ENCODE results near the gene ITGB6.
"Not testable (repeated sequence)": the region's sequence is repeated elsewhere in the genome, so short reads cannot be mapped to it uniquely, and the experiment has no call there.

Gene ITGB6

GRCh38 chr2:160180690-160181089, 19.4 kb downstream of the ITGB6 start:
- not testable (repeated sequence) for DNase-seq (ENCODE audit: low spot score in 2 of 2); H3K4me1 Mint-ChIP-seq; H3K27ac Mint-ChIP-seq; H3K4me3 Mint-ChIP-seq; H3K27me3 Mint-ChIP-seq; ATAC-seq (ENCODE audit: low read depth); H3K9me3 Mint-ChIP-seq; H3K36me3 Mint-ChIP-seq

GRCh38 chr2:160180172-160180571, 19.9 kb downstream of the ITGB6 start:
- H3K36me3 Mint-ChIP-seq = peaks cover under 1% of the 10 kb centered on the region
- H3K4me1 Mint-ChIP-seq = no peaks in the 10 kb centered on the region
- ATAC-seq (ENCODE audit: low read depth) (no peak), DNase-seq (ENCODE audit: low spot score in 2 of 2) (no peak)
- H3K27ac Mint-ChIP-seq = no peak overlapping the region
- peaks cover 3% of the 10 kb centered on the region for H3K27me3 Mint-ChIP-seq
- no peak overlapping the region for H3K4me3 Mint-ChIP-seq
- H3K9me3 Mint-ChIP-seq = peaks cover 2% of the 10 kb centered on the region

GRCh38 chr2:160175169-160176134, 24.6 kb downstream of the ITGB6 start:
- no peak for ATAC-seq (ENCODE audit: low read depth)
- no peaks in the 10 kb centered on the region for H3K27me3 Mint-ChIP-seq
- H3K36me3 Mint-ChIP-seq = no peaks in the 10 kb centered on the region
- H3K9me3 Mint-ChIP-seq = no peaks in the 10 kb centered on the region
- no peaks in the 10 kb centered on the region for H3K4me1 Mint-ChIP-seq
- H3K27ac Mint-ChIP-seq = no peak overlapping the region
- no peak for DNase-seq (ENCODE audit: low spot score in 2 of 2)
- H3K4me3 Mint-ChIP-seq = no peak overlapping the region

GRCh38 chr2:160174322-160174721, 25.8 kb downstream of the ITGB6 start:
- no peaks in the 10 kb centered on the region for H3K27me3 Mint-ChIP-seq
- no peak for ATAC-seq (ENCODE audit: low read depth)
- no peaks in the 10 kb centered on the region for H3K9me3 Mint-ChIP-seq
- H3K27ac Mint-ChIP-seq = no peak overlapping the region
- DNase-seq (ENCODE audit: low spot score in 2 of 2) = no peak
- no peaks in the 10 kb centered on the region for H3K4me1 Mint-ChIP-seq
- no peaks in the 10 kb centered on the region for H3K36me3 Mint-ChIP-seq
- no peak overlapping the region for H3K4me3 Mint-ChIP-seq

GRCh38 chr2:160169988-160170387, 30.1 kb downstream of the ITGB6 start:
- no peak overlapping the region for H3K4me3 Mint-ChIP-seq
- H3K27ac Mint-ChIP-seq = no peak overlapping the region
- no peaks in the 10 kb centered on the region for H3K27me3 Mint-ChIP-seq
- no peaks in the 10 kb centered on the region for H3K4me1 Mint-ChIP-seq
- no peaks in the 10 kb centered on the region for H3K36me3 Mint-ChIP-seq
- no peak for ATAC-seq (ENCODE audit: low read depth)
- no peak for DNase-seq (ENCODE audit: low spot score in 2 of 2)
- no peaks in the 10 kb centered on the region for H3K9me3 Mint-ChIP-seq

GRCh38 chr2:160169471-160169870, 30.6 kb downstream of the ITGB6 start:
- ATAC-seq (ENCODE audit: low read depth) (no peak), DNase-seq (ENCODE audit: low spot score in 2 of 2) (no peak)
- no peak overlapping the region for H3K27ac Mint-ChIP-seq
- no peaks in the 10 kb centered on the region for H3K27me3 Mint-ChIP-seq
- H3K4me3 Mint-ChIP-seq = no peak overlapping the region
- no peaks in the 10 kb centered on the region for H3K4me1 Mint-ChIP-seq
- H3K36me3 Mint-ChIP-seq = no peaks in the 10 kb centered on the region
- no peaks in the 10 kb centered on the region for H3K9me3 Mint-ChIP-seq

GRCh38 chr2:160168878-160169277, 31.2 kb downstream of the ITGB6 start:
- Mint-ChIP-seq H3K4me1 (no peaks in the 10 kb centered on the region), H3K4me3 (no peak overlapping the region), H3K36me3 (no peaks in the 10 kb centered on the region), H3K27me3 (no peaks in the 10 kb centered on the region), H3K9me3 (no peaks in the 10 kb centered on the region), H3K27ac (no peak overlapping the region)
- no peak for ATAC-seq (ENCODE audit: low read depth)
- no peak for DNase-seq (ENCODE audit: low spot score in 2 of 2)

GRCh38 chr2:160167089-160167740, 32.9 kb downstream of the ITGB6 start:
- no peak for DNase-seq (ENCODE audit: low spot score in 2 of 2)
- no peaks in the 10 kb centered on the region for H3K9me3 Mint-ChIP-seq

GRCh38 chr2:160165996-160166395, 34.1 kb downstream of the ITGB6 start:
- DNase-seq (ENCODE audit: low spot score in 2 of 2) (no peak), ATAC-seq (ENCODE audit: low read depth) (no peak)
- H3K27ac Mint-ChIP-seq = no peak overlapping the region
- no peaks in the 10 kb centered on the region for H3K4me1 Mint-ChIP-seq
- H3K4me3 Mint-ChIP-seq = no peak overlapping the region
- H3K36me3 Mint-ChIP-seq = no peaks in the 10 kb centered on the region
- no peaks in the 10 kb centered on the region for H3K9me3 Mint-ChIP-seq
- peaks cover 6% of the 10 kb centered on the region for H3K27me3 Mint-ChIP-seq

More at GRCh38 chr2:160167089-160167740, 32.9 kb downstream of the ITGB6 start:
- Mint-ChIP-seq H3K4me3 (no peak overlapping the region), H3K4me1 (no peaks in the 10 kb centered on the region), H3K27me3 (peaks cover 2% of the 10 kb centered on the region), H3K27ac (no peak overlapping the region), H3K36me3 (no peaks in the 10 kb centered on the region)
- ATAC-seq (ENCODE audit: low read depth) = no peak

GRCh38 chr2:160165081-160165480, 35.0 kb downstream of the ITGB6 start:
- Mint-ChIP-seq H3K4me3 (no peak overlapping the region), H3K27me3 (peaks cover 8% of the 10 kb centered on the region), H3K4me1 (no peaks in the 10 kb centered on the region), H3K9me3 (no peaks in the 10 kb centered on the region), H3K36me3 (no peaks in the 10 kb centered on the region), H3K27ac (no peak overlapping the region)
- DNase-seq (ENCODE audit: low spot score in 2 of 2) = no peak
- ATAC-seq (ENCODE audit: low read depth) = no peak

GRCh38 chr2:160157861-160158829, 41.9 kb downstream of the ITGB6 start:
- no peak for DNase-seq (ENCODE audit: low spot score in 2 of 2)

GRCh38 chr2:160156665-160157064, 43.4 kb downstream of the ITGB6 start:
- no peak for DNase-seq (ENCODE audit: low spot score in 2 of 2)
- Mint-ChIP-seq H3K36me3 (no peaks in the 10 kb centered on the region), H3K4me3 (no peak overlapping the region), H3K4me1 (no peaks in the 10 kb centered on the region), H3K27me3 (peaks cover 8% of the 10 kb centered on the region), H3K9me3 (peaks cover 4% of the 10 kb centered on the region), H3K27ac (no peak overlapping the region)
- ATAC-seq (ENCODE audit: low read depth) = no peak

More at GRCh38 chr2:160157861-160158829, 41.9 kb downstream of the ITGB6 start:
- Mint-ChIP-seq H3K9me3 (peaks cover 4% of the 10 kb centered on the region), H3K27ac (no peak overlapping the region), H3K36me3 (no peaks in the 10 kb centered on the region), H3K4me3 (no peak overlapping the region), H3K4me1 (no peaks in the 10 kb centered on the region), H3K27me3 (peaks cover 12% of the 10 kb centered on the region)
- no peak for ATAC-seq (ENCODE audit: low read depth)

- H3K36me3 Mint-ChIP-seq = no peaks in the 10 kb centered on the region
- no peak overlapping the region for H3K27ac Mint-ChIP-seq
- ATAC-seq (ENCODE audit: low read depth) = no peak
- DNase-seq (ENCODE audit: low spot score in 2 of 2) = no peak
- H3K4me1 Mint-ChIP-seq = no peaks in the 10 kb centered on the region
- no peak overlapping the region for H3K4me3 Mint-ChIP-seq
- peaks cover 6% of the 10 kb centered on the region for H3K27me3 Mint-ChIP-seq
- H3K9me3 Mint-ChIP-seq = peaks cover 4% of the 10 kb centered on the region
Measured at GRCh38 chr2:160156100-160156499, 44.0 kb downstream of the ITGB6 start.

All from memory B cell (primary cell).